ENCODE measurements around the gene ASPSCR1. TPM values are rescaled to one million over a fixed set of nuclear protein-coding genes. Genes with fewer than 3 reads are reported as not detected.
A peak's percentile ranks its signal among the peaks of the same experiment; 100 is the strongest.

ASPSCR1 gene
- total and polyA plus RNA-seq, 2 donors = 18.0 to 28.6 TPM

DNA sequence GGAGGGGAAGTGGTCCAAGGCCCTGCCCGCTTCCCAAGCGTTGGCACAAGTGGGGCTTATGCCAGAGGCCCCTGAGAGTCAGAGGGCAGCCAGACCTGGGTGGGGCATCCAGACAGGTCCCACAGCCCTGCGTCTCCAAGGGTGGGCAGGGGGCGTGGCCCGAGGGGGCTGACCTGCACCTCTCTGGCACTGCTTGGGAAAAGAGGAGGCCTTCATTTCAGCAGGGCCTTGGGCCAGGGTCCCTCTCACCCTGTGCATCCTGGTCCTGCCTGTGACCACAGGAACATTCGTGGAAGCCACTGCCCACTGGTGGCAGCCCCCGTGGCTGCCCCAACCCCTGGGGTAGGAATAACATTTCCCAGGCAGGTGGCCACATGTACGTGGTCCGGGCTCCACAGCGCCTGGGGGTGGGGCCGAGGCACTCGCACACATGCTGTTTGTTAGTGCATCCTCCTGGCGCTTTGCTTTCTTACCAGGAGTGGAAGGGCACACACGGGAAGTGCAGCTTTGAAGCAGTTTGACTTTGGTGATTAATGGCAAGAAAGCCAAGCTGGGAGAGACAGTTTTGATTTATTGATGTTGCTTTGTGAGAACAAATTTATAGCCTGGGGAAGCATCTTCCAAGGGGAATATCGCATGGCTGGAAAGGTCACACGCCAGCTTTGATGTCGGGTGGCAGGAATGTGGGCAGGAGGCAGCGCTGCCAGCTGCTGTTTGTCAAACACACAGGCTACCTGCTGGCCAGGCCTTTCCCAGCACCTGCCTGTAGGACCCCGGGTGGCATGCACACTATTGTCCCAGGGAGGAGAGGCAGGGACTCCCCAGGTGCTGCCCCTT is 40.9 kb downstream of the ASPSCR1 start:
- H3K36me3 ChIP-seq (ENCODE audit: insufficient read depth) = no peaks in the 10 kb centered on the region
- no peak for DNase-seq (ENCODE audit: extremely low spot score)
- H3K4me3 ChIP-seq (ENCODE audit: low read depth, low read length) = no peak overlapping the region
- WGBS = 69% methylated on average over 19 of the region's 19 CpGs
- H3K27ac ChIP-seq (ENCODE audit: low read depth) = no peak overlapping the region
- no peaks in the 10 kb centered on the region for H3K4me1 ChIP-seq (ENCODE audit: insufficient read depth)

DNA sequence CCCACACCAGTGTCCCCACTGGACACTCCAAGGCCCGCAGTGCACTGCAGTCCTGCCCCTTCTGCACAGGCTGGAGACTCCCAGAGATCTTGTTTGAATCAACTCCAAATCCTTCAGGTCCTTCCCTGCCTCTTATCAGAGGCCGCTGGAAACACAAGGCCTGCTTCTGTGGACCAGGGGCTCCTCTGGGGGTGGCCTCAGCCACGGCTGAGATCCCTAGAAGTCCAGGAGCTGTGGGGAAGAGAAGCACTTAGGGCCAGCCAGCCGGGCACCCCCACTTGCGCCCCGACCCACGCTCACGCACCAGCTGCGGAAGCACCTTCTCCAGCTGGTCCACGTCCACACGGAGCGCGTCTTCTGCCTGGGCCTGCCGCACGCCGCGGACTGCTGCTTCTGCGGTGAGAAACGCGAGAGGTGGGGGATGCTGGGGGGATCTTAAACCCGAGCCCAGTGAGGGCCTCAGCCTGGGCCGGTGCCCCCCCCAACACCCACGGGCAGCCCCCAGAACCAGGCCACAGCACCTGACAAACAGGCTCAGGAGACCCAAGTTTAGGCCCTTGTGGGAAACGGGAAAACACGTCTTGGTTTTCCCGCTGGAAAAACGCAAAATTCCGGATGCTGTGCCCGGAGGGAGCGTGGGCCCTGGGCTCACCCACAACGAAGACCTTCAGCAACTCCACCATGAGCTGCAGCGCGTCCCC is 41.7 kb downstream of the ASPSCR1 start:
- Histone ChIP-seq H3K4me3 (ENCODE audit: low read depth, low read length) (no peak overlapping the region), H3K4me1 (ENCODE audit: insufficient read depth) (no peaks in the 10 kb centered on the region), H3K36me3 (ENCODE audit: insufficient read depth) (no peaks in the 10 kb centered on the region), H3K27ac (ENCODE audit: low read depth) (no peak overlapping the region)
- WGBS = 78% methylated on average over 33 of the region's 33 CpGs
- DNase-seq (ENCODE audit: extremely low spot score) = no peak

DNA sequence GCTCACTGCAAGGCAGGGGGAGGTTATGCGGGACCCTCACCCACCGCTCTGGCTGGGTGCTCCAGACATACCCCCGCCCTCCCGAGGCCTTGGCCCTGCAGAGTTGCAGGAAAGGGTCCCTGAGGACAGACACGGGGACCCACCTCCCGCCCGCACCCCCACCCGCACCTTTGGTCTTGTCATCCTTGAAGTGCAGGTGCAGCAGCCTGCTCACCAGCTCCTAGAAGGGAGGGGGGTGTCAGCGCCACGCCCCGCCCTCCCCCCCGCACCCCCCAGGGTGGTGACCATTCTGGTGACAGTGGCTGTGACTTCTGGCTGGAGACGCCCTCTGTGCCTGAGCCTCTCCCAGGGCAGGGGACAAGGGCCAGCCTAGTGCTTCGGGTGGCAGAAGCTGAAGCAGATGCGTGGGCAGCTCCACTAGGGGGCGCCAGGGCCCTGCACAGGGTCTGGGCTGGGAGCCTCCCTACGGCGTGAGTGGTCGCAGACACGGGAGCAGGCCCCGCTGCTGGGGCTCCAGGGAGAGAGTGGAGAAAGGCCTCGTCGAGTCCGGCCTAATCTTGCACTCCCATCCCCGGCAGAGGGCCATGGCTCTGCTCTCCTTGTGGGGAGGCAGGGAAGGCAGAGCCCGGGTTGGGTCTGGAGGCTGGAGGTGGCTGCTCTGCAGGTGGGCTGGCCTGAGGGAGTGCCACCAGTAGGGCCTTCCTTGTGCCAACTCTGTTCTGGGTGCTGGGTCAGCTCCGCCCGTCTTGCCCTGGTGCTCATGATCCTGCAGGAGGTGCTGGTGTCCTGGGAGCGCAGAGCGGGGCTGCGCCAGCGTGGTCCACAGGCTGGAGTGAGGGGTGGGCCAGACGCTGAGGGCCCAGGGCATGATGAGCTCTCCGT is 42.5 kb downstream of the ASPSCR1 start:
- 67% methylated on average over 33 of the region's 34 CpGs for WGBS
- no peaks in the 10 kb centered on the region for H3K36me3 ChIP-seq (ENCODE audit: insufficient read depth)
- no peak for DNase-seq (ENCODE audit: extremely low spot score)
- H3K27ac ChIP-seq (ENCODE audit: low read depth) = no peak overlapping the region
- no peaks in the 10 kb centered on the region for H3K4me1 ChIP-seq (ENCODE audit: insufficient read depth)
- no peak overlapping the region for H3K4me3 ChIP-seq (ENCODE audit: low read depth, low read length)

DNA sequence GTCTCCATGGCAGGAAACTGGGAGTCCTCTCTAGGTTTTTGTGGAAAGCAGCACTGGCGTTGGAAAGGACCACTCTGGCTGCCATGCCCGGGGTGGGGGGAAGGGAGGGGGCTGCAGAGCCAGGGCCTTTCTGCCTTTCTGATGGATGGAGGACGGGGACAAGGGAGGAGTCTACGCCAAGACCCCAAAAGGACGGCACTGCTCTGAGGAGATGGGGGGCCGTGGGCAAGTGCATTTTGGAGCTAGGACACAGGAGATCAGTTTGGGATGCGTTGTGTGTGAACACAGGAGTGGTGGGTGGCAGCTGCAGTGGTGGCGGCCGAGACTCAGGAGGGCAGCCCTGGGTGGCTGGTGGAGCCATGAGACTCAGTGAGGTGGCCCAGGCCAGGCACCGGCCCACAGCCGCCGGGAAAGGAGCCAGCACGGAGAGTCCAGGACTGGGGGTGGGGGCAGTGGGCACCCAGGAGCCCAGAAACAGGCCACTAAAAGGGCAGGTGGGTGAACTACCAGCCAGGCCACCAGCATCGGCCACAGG is 43.2 kb downstream of the ASPSCR1 start:
- WGBS = 84% methylated on average over 14 of the region's 14 CpGs
- Histone ChIP-seq H3K36me3 (ENCODE audit: insufficient read depth) (no peaks in the 10 kb centered on the region), H3K4me3 (ENCODE audit: low read depth, low read length) (no peak overlapping the region), H3K4me1 (ENCODE audit: insufficient read depth) (no peaks in the 10 kb centered on the region), H3K27ac (ENCODE audit: low read depth) (no peak overlapping the region)
- DNase-seq (ENCODE audit: extremely low spot score) = no peak

DNA sequence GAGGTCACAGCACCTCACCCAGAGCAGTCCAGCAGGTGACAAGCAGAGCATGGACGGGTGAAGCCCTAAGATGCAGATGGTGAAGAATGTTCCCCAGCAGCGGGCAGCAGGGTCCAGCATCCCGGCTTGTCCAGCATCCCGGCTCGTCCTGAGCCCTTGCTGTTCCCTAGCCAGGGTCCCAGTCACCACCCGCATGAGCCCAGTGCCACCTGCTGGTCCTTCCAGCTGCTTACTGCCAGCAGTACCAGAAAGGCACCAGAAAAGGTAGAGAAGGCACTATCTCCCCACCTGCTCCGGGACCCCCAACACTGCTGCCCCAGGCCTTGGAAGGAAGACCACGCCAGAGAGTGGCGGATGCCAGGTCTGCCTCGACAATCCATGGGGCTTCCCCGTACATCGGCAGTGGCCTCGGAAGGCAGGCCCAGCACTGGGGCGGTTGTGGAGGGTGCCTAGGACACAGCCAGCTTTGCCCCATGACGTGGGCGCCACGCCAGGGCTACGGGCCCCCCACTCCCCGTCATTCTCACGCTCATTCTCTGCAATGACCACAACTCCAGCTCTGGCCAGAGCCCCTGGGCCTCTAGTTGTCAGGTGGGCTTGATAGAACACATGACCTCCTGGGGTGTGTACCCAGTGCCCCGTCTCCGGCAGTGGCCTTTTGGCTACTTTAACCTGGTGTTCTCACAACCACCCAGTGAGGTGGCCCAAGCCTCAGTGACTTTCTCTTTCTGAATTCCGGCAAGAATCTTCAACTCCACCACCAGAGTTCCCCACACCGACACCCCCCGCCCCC is 43.9 kb downstream of the ASPSCR1 start:
- DNase-seq (ENCODE audit: extremely low spot score) = no peak
- no peak overlapping the region for H3K4me3 ChIP-seq (ENCODE audit: low read depth, low read length)
- 46% methylated on average over 25 of the region's 25 CpGs for WGBS
- H3K4me1 ChIP-seq (ENCODE audit: insufficient read depth) = no peaks in the 10 kb centered on the region
- no peaks in the 10 kb centered on the region for H3K36me3 ChIP-seq (ENCODE audit: insufficient read depth)
- no peak overlapping the region for H3K27ac ChIP-seq (ENCODE audit: low read depth)

DNA sequence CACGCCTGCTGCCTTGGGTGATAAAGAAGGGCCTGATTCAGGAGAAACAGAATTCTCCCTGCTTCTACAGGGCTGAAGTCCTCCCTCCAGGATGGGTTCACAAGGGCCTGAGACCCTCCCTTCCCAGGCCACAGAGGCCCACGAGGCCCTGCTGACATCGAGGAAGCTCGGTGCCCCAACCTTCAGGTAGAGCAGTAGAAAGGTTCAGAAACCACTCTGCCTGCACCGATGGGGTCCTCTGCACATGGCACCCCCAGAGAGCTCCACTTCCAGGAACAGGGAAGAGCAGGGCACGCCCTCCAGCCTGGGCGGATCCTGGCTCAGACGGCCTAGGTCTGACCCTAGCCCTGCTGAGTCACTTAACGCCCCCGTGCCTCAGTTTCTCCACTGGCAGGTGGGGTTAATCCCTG is 44.5 kb downstream of the ASPSCR1 start:
- no peak for DNase-seq (ENCODE audit: extremely low spot score)
- no peaks in the 10 kb centered on the region for H3K4me1 ChIP-seq (ENCODE audit: insufficient read depth)
- peak overlapping the region; percentile 82 for H3K4me3 ChIP-seq (ENCODE audit: low read depth, low read length)
- WGBS = 13% methylated on average over 10 of the region's 10 CpGs
- no peak overlapping the region for H3K27ac ChIP-seq (ENCODE audit: low read depth)
- no peaks in the 10 kb centered on the region for H3K36me3 ChIP-seq (ENCODE audit: insufficient read depth)

DNA sequence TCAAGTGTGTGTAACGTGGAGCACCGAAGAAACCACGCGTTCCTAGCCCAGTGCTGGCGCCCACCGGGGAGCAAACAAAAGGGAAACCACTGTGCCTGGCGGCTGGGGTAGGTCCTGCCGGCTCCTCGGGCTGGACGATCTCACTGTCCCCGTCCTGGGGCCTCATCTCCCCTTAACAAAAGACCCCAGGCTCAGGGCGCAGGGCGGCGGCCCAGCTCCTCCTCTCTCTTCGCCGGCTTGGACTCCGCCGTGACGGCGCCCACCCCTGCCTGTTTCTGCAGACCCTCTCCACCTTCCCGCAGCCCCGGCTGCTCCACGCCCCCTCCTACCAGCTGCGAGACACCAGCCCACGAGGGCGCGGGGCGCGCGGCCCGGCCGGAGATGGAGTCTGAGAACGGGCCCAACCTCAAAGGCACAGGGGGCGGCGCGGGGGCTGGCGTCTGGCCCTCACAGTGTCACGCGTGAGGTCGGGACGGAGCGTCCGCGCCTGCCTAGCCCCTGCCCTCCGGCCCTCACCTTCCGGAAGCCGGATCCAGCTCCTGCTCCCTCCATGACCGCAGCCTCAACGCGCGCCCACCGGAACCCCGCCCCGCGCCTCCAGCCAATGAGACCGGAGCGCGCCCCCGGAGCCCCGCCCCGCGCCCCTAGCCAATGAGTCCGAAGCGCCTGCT is 45.0 kb downstream of the ASPSCR1 start, which contains the start of gene CENPX:
CENPX (minus strand) TSS at position 569 of the 671 bp plus-strand sequence; CDS start at position 552, 17 bp downstream.
- WGBS = under 1% methylated on average over 64 of the region's 64 CpGs
- peak within 1 kb of the TSS; percentile 82 for H3K4me3 ChIP-seq (ENCODE audit: low read depth, low read length)
- no peak within 1 kb of the TSS for H3K27ac ChIP-seq (ENCODE audit: low read depth)
- DNase-seq (ENCODE audit: extremely low spot score) = no peak
- no peaks in the 10 kb centered on the region for H3K36me3 ChIP-seq (ENCODE audit: insufficient read depth)
- H3K4me1 ChIP-seq (ENCODE audit: insufficient read depth) = no peaks in the 10 kb centered on the region

DNA sequence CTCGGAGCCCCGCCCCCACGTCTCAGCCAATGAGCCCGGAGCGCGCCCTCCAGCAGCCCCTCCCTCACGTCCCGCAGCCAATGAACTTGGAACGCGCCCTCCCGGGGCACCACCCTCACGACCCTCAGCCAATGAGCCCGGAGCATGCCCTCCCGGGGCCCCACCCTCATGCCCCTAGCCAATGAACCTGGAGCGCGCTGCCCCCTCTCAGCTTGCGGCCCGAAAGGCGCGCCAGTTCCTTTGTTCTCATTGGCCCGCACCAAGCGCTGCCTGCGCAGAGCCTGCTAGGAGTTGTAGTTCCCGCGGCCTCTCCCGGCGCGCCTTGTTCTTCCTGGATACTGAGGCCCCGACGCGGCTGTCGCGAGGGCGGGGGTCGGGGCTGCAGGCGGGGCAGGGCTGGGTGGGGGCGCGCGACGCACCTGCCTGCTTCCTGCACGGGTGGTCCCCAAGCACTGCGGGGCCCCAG is 45.6 kb downstream of the ASPSCR1 start, which contains the start of gene LRRC45:
LRRC45 (plus strand) TSS at position 325 of the 466 bp plus-strand sequence. CDS start 339 bp downstream, outside the sequence.
- Histone ChIP-seq H3K27ac (ENCODE audit: low read depth) (no peak within 1 kb of the TSS), H3K4me3 (ENCODE audit: low read depth, low read length) (peak within 1 kb of the TSS; percentile 82), H3K4me1 (ENCODE audit: insufficient read depth) (no peaks in the 10 kb centered on the region), H3K36me3 (ENCODE audit: insufficient read depth) (no peaks in the 10 kb centered on the region)
- DNase-seq (ENCODE audit: extremely low spot score) = peak; percentile 99
- WGBS = under 1% methylated on average over 42 of the region's 42 CpGs

DNA sequence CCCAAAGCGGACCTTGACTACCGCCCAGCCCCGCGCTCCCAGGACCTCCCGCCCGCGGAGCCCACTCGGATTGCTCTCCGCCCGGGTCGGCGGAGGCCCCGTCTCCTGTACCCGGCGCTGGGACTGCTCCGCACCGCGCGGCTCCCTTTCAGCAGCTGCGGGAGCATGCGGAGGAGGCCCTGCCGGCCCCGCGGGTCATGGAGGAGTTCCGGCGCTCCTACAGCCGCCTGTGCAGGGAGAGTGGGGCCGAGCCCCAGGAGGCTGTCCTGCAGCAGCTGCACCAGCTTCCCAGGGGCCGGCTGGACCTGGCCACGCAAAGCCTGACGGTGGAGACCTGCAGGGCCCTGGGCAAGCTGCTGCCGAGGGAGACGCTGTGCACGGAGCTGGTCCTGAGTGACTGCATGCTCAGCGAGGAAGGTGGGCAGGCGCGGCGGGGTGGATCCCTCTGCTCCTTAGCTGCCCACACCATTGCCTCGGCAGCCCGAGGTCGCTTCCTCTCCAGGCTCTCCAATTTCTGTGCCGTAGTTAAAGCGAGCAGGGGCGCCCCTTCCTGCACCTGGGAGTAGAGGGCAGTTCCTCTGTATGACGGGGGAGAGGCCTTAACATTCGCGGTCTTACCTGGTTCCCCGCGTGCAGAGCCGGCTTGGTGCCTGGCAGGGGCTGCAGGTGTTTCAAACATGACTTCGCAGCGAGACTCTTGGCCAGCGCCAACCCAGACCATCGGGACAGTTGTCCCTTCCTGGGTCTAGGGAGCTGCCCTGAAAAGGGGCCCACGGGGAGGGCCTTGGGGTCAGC is 46.2 kb downstream of the ASPSCR1 start:
- H3K36me3 ChIP-seq (ENCODE audit: insufficient read depth) = no peaks in the 10 kb centered on the region
- H3K27ac ChIP-seq (ENCODE audit: low read depth) = no peak overlapping the region
- WGBS = 6% methylated on average over 55 of the region's 55 CpGs
- no peak for DNase-seq (ENCODE audit: extremely low spot score)
- H3K4me1 ChIP-seq (ENCODE audit: insufficient read depth) = no peaks in the 10 kb centered on the region
- peak overlapping the region; percentile 67 for H3K4me3 ChIP-seq (ENCODE audit: low read depth, low read length)

DNA sequence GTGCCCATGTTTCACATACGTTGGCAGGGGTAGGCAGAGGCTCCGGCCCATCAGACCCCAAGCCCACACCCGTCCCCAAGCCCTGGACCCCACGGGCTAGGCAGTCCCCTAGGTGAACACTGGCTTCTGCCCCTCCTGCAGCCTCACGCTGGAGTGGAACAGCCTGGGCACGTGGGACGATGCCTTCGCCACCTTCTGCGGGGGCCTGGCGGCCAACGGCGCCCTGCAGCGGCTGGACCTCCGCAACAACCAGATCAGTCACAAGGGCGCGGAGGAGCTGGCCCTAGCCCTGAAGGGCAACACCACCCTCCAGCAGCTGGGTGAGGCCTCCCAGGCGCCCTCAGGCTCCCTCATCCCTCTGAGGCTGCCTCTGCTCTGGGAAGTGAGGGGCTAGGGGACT is 47.4 kb downstream of the ASPSCR1 start:
- no peak overlapping the region for H3K4me3 ChIP-seq (ENCODE audit: low read depth, low read length)
- no peak for DNase-seq (ENCODE audit: extremely low spot score)
- WGBS = 95% methylated on average over 17 of the region's 17 CpGs
- no peaks in the 10 kb centered on the region for H3K36me3 ChIP-seq (ENCODE audit: insufficient read depth)
- H3K27ac ChIP-seq (ENCODE audit: low read depth) = no peak overlapping the region
- no peaks in the 10 kb centered on the region for H3K4me1 ChIP-seq (ENCODE audit: insufficient read depth)

DNA sequence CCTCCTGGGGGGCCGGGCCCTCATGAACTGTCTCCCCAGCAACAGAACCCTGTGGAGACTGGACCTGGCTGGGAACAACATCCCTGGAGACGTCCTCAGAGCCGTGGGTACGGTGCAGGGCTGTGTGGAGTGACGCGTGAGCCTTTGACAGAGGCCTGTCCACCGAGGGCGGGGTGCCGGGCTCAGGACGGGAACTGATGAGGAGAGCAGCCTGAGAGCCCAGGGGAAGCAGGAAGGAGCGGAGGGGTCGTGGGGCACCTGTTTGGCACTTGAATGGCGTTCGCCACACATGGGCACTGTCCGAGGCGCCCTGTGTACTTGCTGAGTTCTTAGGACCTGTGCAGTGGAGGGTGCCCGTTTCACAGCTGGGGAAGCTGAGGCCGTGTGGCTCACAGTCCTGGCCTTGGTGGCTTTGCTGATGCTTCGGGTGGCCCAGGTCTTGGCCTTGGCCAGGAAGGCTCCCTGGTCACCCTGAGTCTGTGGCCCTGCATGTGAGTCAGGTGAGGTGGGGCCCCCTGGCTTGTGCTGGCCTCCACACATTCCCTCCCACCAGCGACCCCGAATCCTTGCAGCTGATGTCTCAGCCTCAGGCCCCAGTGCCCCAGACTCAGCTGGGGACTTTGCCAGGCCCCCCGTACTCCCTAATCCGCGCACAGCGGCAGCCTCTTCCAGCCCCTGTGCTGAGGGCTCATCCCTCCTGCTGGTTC is 48.1 kb downstream of the ASPSCR1 start:
- Histone ChIP-seq H3K4me1 (ENCODE audit: insufficient read depth) (no peaks in the 10 kb centered on the region), H3K4me3 (ENCODE audit: low read depth, low read length) (no peak overlapping the region), H3K27ac (ENCODE audit: low read depth) (no peak overlapping the region), H3K36me3 (ENCODE audit: insufficient read depth) (no peaks in the 10 kb centered on the region)
- no peak for DNase-seq (ENCODE audit: extremely low spot score)
- WGBS = 93% methylated on average over 25 of the region's 25 CpGs

All from urinary bladder (tissue), 4 donors.